GM12874 (cell line): ENCODE data around the gene SRSF4.

ENCODE experiments used
- CTCF ChIP-seq: IDR thresholded peaks from 2 replicates; pipeline ENCODE4 v1.5.1; 2011; ENCODE audit warnings: low read depth, mild to moderate bottlenecking, control low read depth, low read length, moderate library complexity; ENCODE audit not compliant: insufficient read depth

SRSF4 gene

GRCh38 chr1:29181413-29182225, at the start of gene SRSF4:
Gene SRSF4, minus strand, starts transcription at chr1:29181900. Its CDS starts 148 bp downstream, at chr1:29181752.
- TF ChIP-seq CTCF, result peak; percentile 75

GRCh38 chr1:29230553-29231378, 49.1 kb upstream of the SRSF4 start, which contains the start of gene MECR:
Gene MECR, minus strand, starts transcription at chr1:29230934. Its CDS starts 28 bp downstream, at chr1:29230906.
- TF ChIP-seq CTCF, result peak; percentile 39

GRCh38 chr1:29230204-29230552, 48.5 kb upstream of the SRSF4 start:
- TF ChIP-seq CTCF, result no peak

- no peak for TF ChIP-seq CTCF
Observed at GRCh38 chr1:29227511-29227910, 45.8 kb upstream of the SRSF4 start.

- TF ChIP-seq CTCF, result no peak
Observed at GRCh38 chr1:29225361-29225760, 43.7 kb upstream of the SRSF4 start.

- TF ChIP-seq CTCF, result no peak
Observed at GRCh38 chr1:29224356-29224837, 42.7 kb upstream of the SRSF4 start.

GRCh38 chr1:29223521-29223920, 41.8 kb upstream of the SRSF4 start:
- no peak for TF ChIP-seq CTCF
